GM12878 (cell line): ENCODE measurements around the gene SEMA4G. TPM values are rescaled to one million over a fixed set of nuclear protein-coding genes. Genes with fewer than 3 reads are reported as not detected.
A peak's percentile ranks its signal among the peaks of the same experiment; 100 is the strongest.

Experiments
- ATF3 ChIP-seq: IDR thresholded peaks from 2 replicates; pipeline ENCODE4 v1.6.1; 2011; ENCODE audit warnings: low read depth, mild to moderate bottlenecking, low read length, moderate library complexity, borderline replicate concordance; ENCODE audit errors: extremely low read depth
- BHLHE40 ChIP-seq, 2 experiments: fragments of 450-650 bp in 1 of 2; IDR thresholded peaks; 2 replicates each; pipeline ENCODE4 v1.6.1; 2011 to 2017; ENCODE audit warnings: low read depth in 2 of 2, borderline replicate concordance in 1 of 2, improper control_type of control experiment in 1 of 2, low read length in 1 of 2, mild to moderate bottlenecking in 1 of 2
- CUX1 ChIP-seq: IDR thresholded peaks from 2 replicates; pipeline ENCODE4 v1.6.1; 2012; ENCODE audit warnings: improper control_type of control experiment, low read depth, low read length; ENCODE audit not compliant: insufficient replicate concordance
- DPF2 ChIP-seq: fragments of 450-650 bp; IDR thresholded peaks from 2 replicates; pipeline ENCODE4 v1.6.1; 2017; ENCODE audit warnings: mild to moderate bottlenecking
- NR2F1 ChIP-seq: fragments of 450-650 bp; conservative IDR thresholded peaks from 2 replicates; pipeline ENCODE4 v1.6.1; 2017; ENCODE audit warnings: mild to moderate bottlenecking
- POLR2A ChIP-seq: IDR thresholded peaks from 2 replicates; pipeline ENCODE4 v1.6.1; 2011; ENCODE audit warnings: low read depth, mild to moderate bottlenecking, low read length
- RAD51 ChIP-seq: fragments of 450-650 bp; IDR thresholded peaks from 2 replicates; pipeline ENCODE4 v1.6.1; 2016; ENCODE audit warnings: moderate library complexity, mild to moderate bottlenecking, inconsistent platforms
- SIN3A ChIP-seq: IDR thresholded peaks from 2 replicates; pipeline ENCODE4 v1.6.1; 2012; ENCODE audit warnings: low read depth, low read length, improper control_type of control experiment
- SMARCA5 ChIP-seq: fragments of 450-650 bp; IDR thresholded peaks from 2 replicates; pipeline ENCODE4 v1.6.1; 2017; ENCODE audit warnings: mild to moderate bottlenecking
- SP1 ChIP-seq: IDR thresholded peaks from one replicate; pipeline ENCODE4 v1.6.1; 2011; ENCODE audit warnings: low read depth, low read length
- YY1 ChIP-seq: IDR thresholded peaks from 2 replicates; pipeline ENCODE4 v1.6.1; 2011; ENCODE audit warnings: low read depth, mild to moderate bottlenecking, low read length
- polyA plus RNA-seq, 11 experiments: library from polyadenylated mRNA; depleted of rRNA in 4 of 11; unstranded in 6 of 11; stranded (reverse) in 5 of 11; fragments of >200 nt; fragmentation: Nextera tagmentation in 4 of 11; fragmentation: Illumina TruSeq in 1 of 11; extraction: Ambion mirVana in 4 of 11; extraction: Trizol in 1 of 11; gene quantifications; 1 replicate in 1 of 11; 2 replicates in 10 of 11; pipeline versions ENCODE4 v1.2.1 to v1.2.3, GENCODE V29; 2011 to 2016; ENCODE audit warnings: inconsistent platforms in 2 of 11, missing spikeins in 2 of 11, low read depth in 1 of 11
- total RNA-seq, 4 experiments: library from RNA; depleted of rRNA in 3 of 4; stranded (reverse); fragments of >200 nt in 3 of 4; fragmentation: Illumina TruSeq in 1 of 4; extraction: Trizol in 1 of 4; gene quantifications; 2 replicates each; pipeline versions ENCODE4 v1.2.1 to v1.2.3, GENCODE V29; 2013 to 2021
- TF ChIP-seq, protein P1 (sequence below), 3 experiments: IDR thresholded peaks in 2 of 3; conservative IDR thresholded peaks in 1 of 3; 2 replicates each; pipeline ENCODE4 v1.5.1; 2011; ENCODE audit warnings: low read depth in 3 of 3, low read length in 3 of 3, mild to moderate bottlenecking in 3 of 3, control low read depth in 2 of 3, moderate library complexity in 2 of 3, inconsistent platforms in 1 of 3, mixed read lengths in 1 of 3; ENCODE audit not compliant: control insufficient read depth in 2 of 3, insufficient read depth in 1 of 3; ENCODE audit errors: extremely low read depth in 1 of 3

SEMA4G gene
- total and polyA plus RNA-seq, 10 of the 15 experiments (the other 5 are each of a cell fraction or from before 2014, with no cell fraction given): 0.09 to 2.3 (median 0.44) TPM; not detected in 4

DNA sequence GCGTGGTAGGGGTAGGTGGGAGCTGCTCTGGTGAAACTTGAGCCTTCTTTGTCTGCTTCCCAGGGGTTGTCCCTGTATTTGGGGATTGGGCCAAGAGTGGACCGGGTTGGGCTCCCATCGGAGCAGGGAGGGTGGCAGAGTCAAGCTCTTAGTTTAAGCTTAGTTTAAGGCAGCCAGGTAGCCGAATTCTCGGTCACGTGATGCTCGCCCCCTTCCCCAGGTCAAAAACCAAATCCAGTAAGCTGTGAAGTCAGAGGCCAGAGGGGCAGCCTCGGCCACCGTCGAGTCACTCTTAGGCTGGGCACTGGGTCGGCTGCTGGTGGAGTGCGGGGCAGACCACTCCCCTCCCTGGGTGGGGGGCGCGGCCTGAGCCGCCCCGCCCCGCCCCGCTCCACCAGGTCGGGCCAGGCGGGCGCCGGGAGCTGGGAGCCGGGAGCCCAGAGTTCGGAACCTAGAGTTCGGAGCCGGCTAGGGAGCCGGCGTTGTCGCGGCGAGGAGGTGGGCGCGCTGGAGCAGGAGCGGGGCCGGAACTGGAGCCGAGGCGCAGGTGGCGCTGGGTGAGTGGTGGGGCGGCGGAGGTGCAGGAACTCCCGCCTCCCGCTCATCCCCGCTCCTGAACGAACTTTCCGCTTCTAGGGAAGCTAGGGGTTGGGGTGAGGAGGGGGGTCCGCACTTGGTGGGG is 27.5 kb downstream of the SEMA4G start (continued):
- TF ChIP-seq, protein P1, sequence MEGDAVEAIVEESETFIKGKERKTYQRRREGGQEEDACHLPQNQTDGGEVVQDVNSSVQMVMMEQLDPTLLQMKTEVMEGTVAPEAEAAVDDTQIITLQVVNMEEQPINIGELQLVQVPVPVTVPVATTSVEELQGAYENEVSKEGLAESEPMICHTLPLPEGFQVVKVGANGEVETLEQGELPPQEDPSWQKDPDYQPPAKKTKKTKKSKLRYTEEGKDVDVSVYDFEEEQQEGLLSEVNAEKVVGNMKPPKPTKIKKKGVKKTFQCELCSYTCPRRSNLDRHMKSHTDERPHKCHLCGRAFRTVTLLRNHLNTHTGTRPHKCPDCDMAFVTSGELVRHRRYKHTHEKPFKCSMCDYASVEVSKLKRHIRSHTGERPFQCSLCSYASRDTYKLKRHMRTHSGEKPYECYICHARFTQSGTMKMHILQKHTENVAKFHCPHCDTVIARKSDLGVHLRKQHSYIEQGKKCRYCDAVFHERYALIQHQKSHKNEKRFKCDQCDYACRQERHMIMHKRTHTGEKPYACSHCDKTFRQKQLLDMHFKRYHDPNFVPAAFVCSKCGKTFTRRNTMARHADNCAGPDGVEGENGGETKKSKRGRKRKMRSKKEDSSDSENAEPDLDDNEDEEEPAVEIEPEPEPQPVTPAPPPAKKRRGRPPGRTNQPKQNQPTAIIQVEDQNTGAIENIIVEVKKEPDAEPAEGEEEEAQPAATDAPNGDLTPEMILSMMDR (IDR thresholded peaks at IDR 0.05 in 2 of 3, conservative IDR thresholded peaks at IDR 0.05 in 1 of 3; ENCODE audit: control insufficient read depth in 2 of 3, extremely low read depth in 1 of 3, insufficient read depth in 1 of 3, low read depth in 3 of 3, low read length in 3 of 3): peak in 1 of 3 experiments; percentile 1; a peak in 1 of 6 replicates
- TF ChIP-seq BHLHE40 (IDR thresholded peaks at IDR 0.05; ENCODE audit: borderline replicate concordance in 1 of 2, low read depth in 2 of 2, low read length in 1 of 2) (peak; percentile 68 to 93; a peak in 3 of 4 replicates), YY1 (0 out of 2 replicates have a peak, but pooled peaks have one; percentile 12), SMARCA5 (peak; percentile 69), NR2F1 (0 out of 2 replicates have a peak, but pooled peaks have one; percentile 11), SIN3A (peak; percentile 23; the same call in 1 of the 2 replicates), RAD51 (peak; percentile 95), POLR2A (peak; percentile 3; the same call in 1 of the 2 replicates), SP1 (no peak), ATF3 (0 out of 2 replicates have a peak, but pooled peaks have one; percentile 37), CUX1 (no peak), DPF2 (peak; percentile 23; the same call in 1 of the 2 replicates)
